Large intestine (tissue), 3 donors: Measurements from ENCODE around the gene ZNF607. TPM values are rescaled to one million over a fixed set of nuclear protein-coding genes. Genes with fewer than 3 reads are reported as not detected.
"Not testable (repeated sequence)": the region's sequence is repeated elsewhere in the genome, so short reads cannot be mapped to it uniquely, and the experiment has no call there.

Experiments used
- DNase-seq, 2 donors: peaks; one replicate each; pipeline versions ENCODE4 v3.0.0 to v3.0.0-alpha.2; 2013
- H3K27ac ChIP-seq: one replicate; pipeline ENCODE4 v1.5.1; 2013; ENCODE audit warnings: low read length
- H3K27me3 ChIP-seq: 2 replicates; pipeline ENCODE4 v1.6.1; 2013; ENCODE audit warnings: low read length; ENCODE audit not compliant: control insufficient read depth, insufficient read depth
- H3K36me3 ChIP-seq: 2 replicates; pipeline ENCODE4 v1.6.1; 2013; ENCODE audit warnings: low read length; ENCODE audit not compliant: control insufficient read depth, insufficient read depth
- H3K4me1 ChIP-seq: one replicate; pipeline ENCODE4 v1.6.1; 2013; ENCODE audit warnings: low read length; ENCODE audit not compliant: control insufficient read depth, insufficient read depth
- H3K4me3 ChIP-seq: one replicate; pipeline ENCODE4 v1.5.1; 2013; ENCODE audit warnings: low read length
- H3K9me3 ChIP-seq: one replicate; pipeline ENCODE4 v1.6.1; 2013; ENCODE audit warnings: mild to moderate bottlenecking, low read depth, low read length, moderate library complexity; ENCODE audit not compliant: control insufficient read depth
- WGBS: methylation state at CpG from one replicate; pipeline ENCODE4 v1.1.5; 2013; ENCODE audit warnings: low lambda C conversion rate; ENCODE audit not compliant: insufficient coverage; 5-methylcytosine and 5-hydroxymethylcytosine counted together
- polyA plus RNA-seq: library from polyadenylated mRNA; unstranded; fragments of 120-200 nt; gene quantifications from one replicate; pipeline ENCODE4 v1.2.1, GENCODE V29; 2013

Gene ZNF607
- polyA plus RNA-seq, 1 donor = 8.4 TPM

DNA sequence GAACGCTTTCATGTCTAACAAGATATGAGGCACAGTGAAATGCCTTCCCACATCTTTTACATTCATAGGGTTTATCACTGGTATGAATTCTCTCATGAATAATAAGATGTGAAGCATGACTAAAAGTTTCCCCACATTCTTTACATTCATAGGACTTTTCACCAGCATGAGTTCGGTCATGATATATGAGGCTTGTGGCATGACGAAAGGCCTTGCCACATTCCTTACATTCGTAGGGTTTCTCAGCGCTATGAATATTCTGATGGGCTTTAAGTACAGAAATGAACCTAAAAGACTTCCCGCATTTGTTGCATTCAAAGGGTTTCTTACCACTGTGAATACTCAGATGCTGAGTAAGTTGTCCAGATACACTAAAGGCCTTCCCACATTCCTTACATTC lies 21.3 kb downstream of the ZNF607 start:
- Histone ChIP-seq H3K27me3 (no peaks in the 10 kb centered on the region), H3K4me3 (no peak overlapping the region), H3K27ac (no peak overlapping the region), H3K9me3 (peaks cover 4% of the 10 kb centered on the region), H3K4me1 (no peaks in the 10 kb centered on the region), H3K36me3 (peaks cover 15% of the 10 kb centered on the region)
- no CpG with 5 or more reads among the region's 6 CpGs for WGBS
- no peak for DNase-seq

DNA sequence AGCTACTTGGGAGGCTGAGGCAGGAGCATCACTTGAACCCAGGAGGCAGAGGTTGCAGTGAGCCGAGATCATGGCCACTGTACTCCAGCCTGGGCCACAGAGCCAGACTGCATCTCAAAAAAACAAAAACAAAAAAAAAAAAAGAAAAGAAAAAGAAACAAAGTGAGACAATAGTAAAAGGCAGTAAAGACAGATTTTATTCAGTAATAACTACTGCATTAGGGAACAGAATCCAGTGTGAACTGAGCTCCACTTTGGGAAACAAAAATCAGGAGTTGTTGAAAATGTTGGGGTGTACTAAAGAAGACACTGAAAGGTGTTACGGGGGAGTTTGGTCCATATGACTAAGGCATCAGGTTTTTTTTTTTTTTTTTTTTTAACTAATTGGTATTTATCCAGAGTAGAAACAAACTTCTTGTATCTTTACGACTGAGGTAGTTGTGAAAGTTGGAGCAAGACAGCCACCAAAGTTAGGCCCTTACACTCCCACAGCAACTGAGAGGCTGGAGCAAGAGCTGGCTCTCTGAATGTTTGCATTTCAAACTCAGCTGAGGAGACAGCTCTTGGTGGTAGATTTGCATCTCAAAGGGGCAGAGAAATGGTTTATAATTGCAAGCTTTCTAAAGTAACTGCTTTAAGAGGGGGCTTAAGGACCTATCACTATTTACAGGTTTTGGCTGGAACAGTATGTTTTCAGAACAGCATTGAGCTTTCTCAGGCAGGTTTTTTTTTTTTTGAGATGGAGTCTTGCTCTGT lies 24.2 kb downstream of the ZNF607 start:
- 80% methylated on average over 1 of the region's 3 CpGs for WGBS
- H3K9me3 ChIP-seq = peaks cover 4% of the 10 kb centered on the region

DNA sequence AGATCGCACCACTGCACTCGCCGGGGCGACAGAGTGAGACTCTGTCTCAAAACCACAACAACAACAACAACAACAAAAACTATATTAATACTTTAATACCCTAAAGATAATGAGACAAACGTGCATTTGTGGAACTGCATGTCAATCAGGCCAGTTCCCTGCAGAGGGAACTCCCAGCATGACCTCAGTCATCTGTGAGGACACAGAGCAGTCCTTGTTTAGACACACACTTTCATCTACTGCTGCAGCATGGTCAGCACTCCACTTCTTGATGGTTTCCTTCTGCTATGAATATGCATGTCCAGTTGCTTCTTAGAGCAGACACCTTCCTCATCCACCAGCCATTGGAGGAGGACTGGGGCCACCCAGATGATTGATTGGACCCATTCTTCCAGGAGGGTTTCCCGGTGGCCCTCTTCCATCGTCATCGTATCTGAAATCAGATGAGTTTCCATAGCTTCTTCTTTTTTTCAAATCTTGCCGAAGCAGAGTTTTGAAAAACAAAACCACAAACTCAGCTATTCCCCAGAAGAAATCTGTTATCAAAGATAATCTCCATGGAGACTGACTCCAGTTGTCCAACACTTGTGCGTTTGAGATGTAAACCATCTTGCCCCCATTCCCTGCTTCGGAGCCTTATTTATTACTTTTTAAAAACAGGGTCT lies 26.5 kb downstream of the ZNF607 start:
- Histone ChIP-seq H3K27ac (no peak overlapping the region), H3K4me3 (no peak overlapping the region), H3K36me3 (peaks cover 2% of the 10 kb centered on the region), H3K4me1 (no peaks in the 10 kb centered on the region), H3K27me3 (no peaks in the 10 kb centered on the region), H3K9me3 (peaks cover 4% of the 10 kb centered on the region)
- no peak for DNase-seq
- whole genome bisulfite sequencing = 64% methylated on average over 4 of the region's 11 CpGs

More for the DNA sequence above, 24.2 kb downstream of the ZNF607 start:
- Histone ChIP-seq H3K4me3 (no peak overlapping the region), H3K36me3 (peaks cover 15% of the 10 kb centered on the region), H3K27ac (no peak overlapping the region), H3K4me1 (no peaks in the 10 kb centered on the region), H3K27me3 (no peaks in the 10 kb centered on the region)
- DNase-seq = no peak

DNA sequence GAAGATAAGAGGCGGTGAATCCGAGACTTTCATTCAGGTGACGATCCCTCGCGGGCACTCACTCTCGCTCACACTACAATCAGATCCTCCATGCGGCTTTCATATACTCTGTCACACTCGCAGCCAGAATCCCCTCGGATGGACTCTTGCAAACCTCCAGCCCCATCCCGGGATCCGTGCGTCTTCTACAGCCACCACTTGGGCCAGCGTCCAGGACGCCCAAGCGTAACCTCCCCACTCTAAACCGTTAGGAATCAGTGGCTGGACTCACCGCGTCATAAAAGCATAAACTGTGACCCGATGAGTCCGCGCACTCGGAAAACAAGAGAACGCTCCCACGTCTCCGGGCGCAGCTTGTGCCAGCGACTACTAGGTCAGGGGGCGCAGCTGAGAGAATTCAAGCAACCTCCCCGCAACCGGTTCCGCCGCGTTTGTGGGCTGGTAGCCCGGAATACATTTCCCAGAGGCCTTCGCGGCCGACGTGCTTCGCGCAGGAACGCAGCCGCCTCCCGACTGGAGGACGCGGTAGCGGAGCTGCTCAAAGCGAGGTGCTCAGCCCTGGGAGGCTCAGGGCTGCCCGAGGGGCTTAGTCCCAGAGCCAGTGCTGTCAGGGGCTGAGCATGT lies 27.6 kb downstream of the ZNF607 start:
- H3K27me3 ChIP-seq = no peaks in the 10 kb centered on the region
- H3K4me1 ChIP-seq = no peaks in the 10 kb centered on the region
- peaks cover 4% of the 10 kb centered on the region for H3K9me3 ChIP-seq
- H3K4me3 ChIP-seq = peak overlapping the region; percentile 62
- H3K36me3 ChIP-seq = peaks cover 2% of the 10 kb centered on the region
- peak; percentile 79 to 89 for DNase-seq
- no CpG with 5 or more reads among the region's 48 CpGs for WGBS
- H3K27ac ChIP-seq = peak overlapping the region; percentile 77

DNA sequence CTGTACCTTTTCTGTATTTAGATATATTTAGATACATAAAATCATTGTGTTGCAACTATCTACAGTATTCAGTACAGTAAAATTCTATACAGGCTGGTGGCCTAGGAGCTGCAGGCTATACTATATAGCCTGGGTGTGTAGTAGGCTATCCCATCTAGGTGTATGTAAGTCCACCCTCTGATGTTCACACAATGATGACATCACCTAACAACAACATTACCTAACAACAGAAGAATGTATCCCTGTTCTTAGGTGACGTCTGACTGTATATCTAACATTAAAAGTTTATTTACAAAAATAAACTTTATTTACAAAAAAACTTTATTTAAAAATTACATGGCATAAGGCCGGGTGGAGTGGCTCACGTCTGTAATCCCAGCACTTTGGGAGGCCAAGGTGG lies 36.0 kb downstream of the ZNF607 start:
- H3K4me3 ChIP-seq = no peak overlapping the region
- no peaks in the 10 kb centered on the region for H3K36me3 ChIP-seq
- no peaks in the 10 kb centered on the region for H3K9me3 ChIP-seq
- H3K27me3 ChIP-seq = no peaks in the 10 kb centered on the region
- H3K27ac ChIP-seq = no peak overlapping the region
- H3K4me1 ChIP-seq = no peaks in the 10 kb centered on the region
- no peak for DNase-seq
- WGBS = 80% methylated on average over 1 of the region's 3 CpGs

DNA sequence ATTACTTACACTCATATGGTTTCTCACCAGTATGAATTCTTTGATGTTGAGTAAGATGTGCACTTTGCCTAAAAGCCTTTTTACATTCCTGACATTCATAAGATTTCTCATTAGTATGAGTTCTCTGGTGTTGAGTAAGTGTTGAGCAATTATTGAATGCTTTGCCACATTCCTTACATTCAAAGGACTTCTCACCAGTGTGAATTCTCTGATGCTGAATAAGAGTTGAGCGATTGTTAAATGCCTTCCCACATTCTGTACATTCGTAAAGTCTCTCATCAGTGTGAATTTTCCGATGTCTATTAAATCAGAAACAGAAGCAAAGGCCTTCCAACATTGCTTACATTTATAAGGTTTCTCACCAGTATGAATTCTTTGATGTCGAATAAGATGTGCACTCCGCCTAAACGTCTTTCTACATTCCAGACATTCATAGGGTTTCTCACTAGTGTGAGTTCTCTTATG lies 50.1 kb downstream of the ZNF607 start:
- DNase-seq = no peak
- H3K4me3 ChIP-seq = no peak overlapping the region
- no peaks in the 10 kb centered on the region for H3K27me3 ChIP-seq
- H3K36me3 ChIP-seq = no peaks in the 10 kb centered on the region
- no peaks in the 10 kb centered on the region for H3K4me1 ChIP-seq
- no peak overlapping the region for H3K27ac ChIP-seq
- peaks cover 20% of the 10 kb centered on the region for H3K9me3 ChIP-seq
- 84% methylated on average over 4 of the region's 6 CpGs for WGBS

DNA sequence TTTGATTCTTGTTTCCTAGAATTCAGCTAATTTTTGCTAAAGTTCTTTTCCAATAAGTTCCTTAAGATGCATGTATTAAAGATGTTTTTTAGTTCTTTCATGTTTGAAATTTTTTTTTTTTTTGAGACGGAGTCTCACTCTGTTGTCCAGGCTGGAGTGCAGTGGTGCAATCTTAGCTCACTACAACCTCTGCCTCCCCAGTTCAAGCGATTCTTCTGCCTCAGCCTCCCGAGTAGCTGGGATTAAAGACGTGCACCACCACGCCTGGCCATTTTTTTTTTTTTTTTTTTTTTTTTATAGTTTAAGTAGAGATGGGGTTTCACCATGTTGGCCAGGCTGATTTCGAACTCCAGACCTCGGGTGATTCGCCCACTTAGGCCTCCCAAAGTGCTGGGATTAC lies 62.4 kb downstream of the ZNF607 start:
- not testable (repeated sequence) for H3K27ac ChIP-seq, H3K4me1 ChIP-seq, H3K9me3 ChIP-seq, DNase-seq, H3K4me3 ChIP-seq, H3K27me3 ChIP-seq, H3K36me3 ChIP-seq
- no CpG with 5 or more reads among the region's 8 CpGs for WGBS

DNA sequence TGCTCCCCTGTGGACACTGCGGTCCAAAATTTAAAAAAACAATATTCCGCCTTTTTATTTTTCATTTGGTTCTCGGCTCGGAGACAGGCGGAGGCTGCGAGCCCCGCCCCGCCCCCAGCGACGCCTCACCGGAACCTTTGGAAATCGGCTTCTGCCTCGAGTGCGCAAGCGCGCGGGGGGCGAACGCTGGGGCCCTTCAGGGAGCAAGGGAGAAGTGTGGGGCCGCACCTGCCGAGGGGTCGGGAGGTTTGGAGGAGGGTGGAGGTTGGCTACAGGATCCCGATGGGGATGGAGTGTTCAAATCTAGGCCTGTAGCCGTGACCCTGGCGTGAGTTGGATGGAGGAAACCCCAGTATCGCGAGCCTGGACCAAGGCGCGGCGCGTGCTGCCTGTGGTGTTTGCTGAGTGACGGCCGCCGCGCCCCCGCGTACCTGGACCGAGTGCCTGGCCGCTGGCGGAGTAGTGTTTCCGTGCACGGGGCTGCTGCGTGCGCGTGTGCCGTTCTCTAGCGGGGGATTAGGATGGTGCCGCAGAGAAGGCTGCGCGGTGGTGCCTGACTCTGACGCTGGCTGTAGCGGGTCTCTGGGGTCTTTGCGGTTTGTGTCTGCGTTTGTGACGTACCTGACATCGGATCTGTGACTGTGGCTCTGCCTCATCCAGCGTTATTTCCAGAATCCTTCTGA lies 63.7 kb downstream of the ZNF607 start:
- WGBS = no CpG with 5 or more reads among the region's 57 CpGs
- Histone ChIP-seq H3K4me3 (peak overlapping the region; percentile 87), H3K27me3 (no peaks in the 10 kb centered on the region), H3K27ac (peak overlapping the region; percentile 92), H3K36me3 (no peaks in the 10 kb centered on the region), H3K9me3 (no peaks in the 10 kb centered on the region), H3K4me1 (no peaks in the 10 kb centered on the region)
- peak; percentile 85 to 97 for DNase-seq

DNA sequence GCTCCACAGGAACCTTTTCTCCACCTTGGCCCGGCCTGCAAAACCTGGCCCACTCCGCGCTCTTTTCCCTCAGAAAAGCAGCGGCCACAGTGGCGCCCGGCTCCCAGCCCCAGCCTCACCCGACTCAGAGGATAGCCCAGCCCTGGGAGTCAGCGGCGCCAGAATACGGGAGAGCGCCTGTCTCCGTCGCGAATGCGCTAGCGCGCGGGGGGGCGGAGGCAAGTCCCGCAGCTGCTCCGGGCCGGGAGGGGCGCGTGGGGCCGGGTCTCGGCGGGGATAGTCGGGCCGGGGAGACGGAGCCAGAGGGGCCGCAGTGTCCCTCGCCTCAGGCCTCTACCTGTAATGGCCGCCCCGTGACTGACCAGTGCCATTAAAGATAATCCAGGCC lies 64.3 kb downstream of the ZNF607 start, which contains the start of gene ZFP30:
ZFP30 (minus strand) TSS at position 165 of the 388 bp plus-strand sequence. CDS start 7,643 bp downstream, outside the sequence.
- peaks cover 1% of the 10 kb centered on the region for H3K36me3 ChIP-seq
- no peaks in the 10 kb centered on the region for H3K4me1 ChIP-seq
- H3K27me3 ChIP-seq = no peaks in the 10 kb centered on the region
- no peaks in the 10 kb centered on the region for H3K9me3 ChIP-seq
- WGBS = no CpG with 5 or more reads among the region's 34 CpGs
- peak within 1 kb of the TSS; percentile 92 for H3K27ac ChIP-seq
- DNase-seq = peak; percentile 91 to 95
- H3K4me3 ChIP-seq = peak within 1 kb of the TSS; percentile 87
